Activated CD4-positive, alpha-beta T cell treated with anti-CD3 and anti-CD28 coated beads for 36 hours (primary cell): ENCODE data around the gene ZNF200. TPM values are rescaled to one million over a fixed set of nuclear protein-coding genes. Genes with fewer than 3 reads are reported as not detected.

Experiments used
- ATAC-seq: fragments of 200-7000 bp; cut with Tn5 transposase; one replicate; pipeline ENCODE4 v1.10.0; 2021; ENCODE audit warnings: mild to moderate bottlenecking, moderate library complexity
- CTCF ChIA-PET: fragments of 350-600 bp; sonication (Branson Sonifier 250); formaldehyde crosslinking; loops from one replicate; lab custom pipeline; 2021; ENCODE audit warnings: antibody characterized with exemption; lab: Charles Lee
- POLR2A ChIA-PET: fragments of 350-600 bp; sonication (Branson Sonifier 250); formaldehyde crosslinking; loops from one replicate; lab custom pipeline; 2021; ENCODE audit warnings: antibody characterized with exemption, inconsistent platforms; lab: Charles Lee
- DNase-seq: peaks from one replicate; pipeline ENCODE4 v3.0.0-alpha.2; 2020
- H3K27ac Mint-ChIP-seq: one replicate; pipeline ENCODE4 v1.8.0; 2021; ENCODE audit warnings: mixed read lengths
- H3K27me3 Mint-ChIP-seq: one replicate; pipeline ENCODE4 v1.8.0; 2021; ENCODE audit warnings: mixed read lengths
- H3K36me3 Mint-ChIP-seq: one replicate; pipeline ENCODE4 v1.8.0; 2021; ENCODE audit warnings: low read depth, mixed read lengths
- H3K4me1 Mint-ChIP-seq: one replicate; pipeline ENCODE4 v1.8.0; 2021; ENCODE audit warnings: mixed read lengths
- H3K4me3 Mint-ChIP-seq: one replicate; pipeline ENCODE4 v1.8.0; 2021; ENCODE audit warnings: mild to moderate bottlenecking, moderate library complexity, mixed read lengths
- H3K9me3 Mint-ChIP-seq: one replicate; pipeline ENCODE4 v1.8.0; 2021; ENCODE audit warnings: low read depth, mixed read lengths
- intact Hi-C, 2 experiments: fragments of 100-400 bp; cut with DNase I in 1 of 2; cut with micrococcal nuclease in 1 of 2; formaldehyde crosslinking; loops; one replicate each; pipeline versions ENCODE4 v1.14.2 to v1.15.1; 2022 to 2024; cut with DNase I, micrococcal nuclease
- total RNA-seq, 2 experiments: library from RNA; stranded (reverse); gene quantifications; one replicate each; pipeline ENCODE4 v1.2.3, GENCODE V29; 2021

The ZNF200 gene
- total RNA-seq, 2 experiments from 2014 or later: 8.3 to 9.0 TPM

DNA sequence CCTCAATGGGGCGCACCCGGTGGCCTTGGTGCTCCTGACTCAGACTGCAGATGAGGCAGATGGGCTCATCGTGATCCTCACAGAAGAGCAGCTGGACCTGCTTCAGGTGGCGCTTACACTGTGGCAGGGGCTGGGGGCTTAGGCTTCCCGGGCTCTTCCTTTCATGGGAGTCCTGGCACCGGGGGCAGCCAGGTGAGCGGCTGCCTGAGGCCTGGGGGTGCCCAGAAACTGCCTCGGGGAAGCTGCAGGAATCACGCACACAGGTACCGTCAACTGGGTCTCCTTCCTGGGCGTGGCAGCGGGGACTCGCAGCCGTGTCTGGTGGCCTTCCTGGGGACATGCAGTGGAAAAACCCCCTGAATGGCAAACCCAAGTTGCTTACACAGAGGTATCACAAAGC, 14.5 kb upstream of the ZNF200 start:
- Mint-ChIP-seq H3K4me3 (no peak overlapping the region), H3K27me3 (peaks cover 2% of the 10 kb centered on the region), H3K4me1 (no peaks in the 10 kb centered on the region), H3K9me3 (no peaks in the 10 kb centered on the region), H3K36me3 (no peaks in the 10 kb centered on the region), H3K27ac (no peak overlapping the region)
- ChIA-PET POLR2A (interaction anchor here (0.6 kb wide), 1 partner anchor 194 kb away, joined by 3 read pairs; the partner anchor contains the start of genes NAA60 and ZNF597), CTCF (no interaction called here)
- DNase-seq: no peak
- intact Hi-C loops: no loop called here
- no peak for ATAC-seq

GRCh38 chr16:3249020-3249419, 14.1 kb upstream of the ZNF200 start:
- Mint-ChIP-seq H3K27ac (no peak overlapping the region), H3K9me3 (no peaks in the 10 kb centered on the region), H3K4me1 (peaks cover 2% of the 10 kb centered on the region), H3K4me3 (no peak overlapping the region), H3K36me3 (no peaks in the 10 kb centered on the region), H3K27me3 (peaks cover 2% of the 10 kb centered on the region)
- ATAC-seq (no peak), DNase-seq (no peak)
- CTCF ChIA-PET: interaction anchor here (0.7 kb wide), 1 partner anchor 253 kb away, joined by 3 read pairs; no protein-coding TSS in a partner anchor
- intact Hi-C loops: no loop called here
- POLR2A ChIA-PET: interaction anchor here (0.6 kb wide), 1 partner anchor 194 kb away, joined by 3 read pairs; the partner anchor contains the start of genes NAA60 and ZNF597

GRCh38 chr16:3248596-3248995, 13.6 kb upstream of the ZNF200 start:
- H3K27ac Mint-ChIP-seq: no peak overlapping the region
- peaks cover 2% of the 10 kb centered on the region for H3K27me3 Mint-ChIP-seq
- no peak for ATAC-seq
- H3K4me1 Mint-ChIP-seq: peaks cover 3% of the 10 kb centered on the region
- H3K4me3 Mint-ChIP-seq: no peak overlapping the region
- ChIA-PET CTCF (interaction anchor here (0.7 kb wide), 1 partner anchor 253 kb away, joined by 3 read pairs; no protein-coding TSS in a partner anchor), POLR2A (no interaction called here)
- no peak for DNase-seq
- no peaks in the 10 kb centered on the region for H3K36me3 Mint-ChIP-seq
- no peaks in the 10 kb centered on the region for H3K9me3 Mint-ChIP-seq
- intact Hi-C loops: no loop called here

DNA sequence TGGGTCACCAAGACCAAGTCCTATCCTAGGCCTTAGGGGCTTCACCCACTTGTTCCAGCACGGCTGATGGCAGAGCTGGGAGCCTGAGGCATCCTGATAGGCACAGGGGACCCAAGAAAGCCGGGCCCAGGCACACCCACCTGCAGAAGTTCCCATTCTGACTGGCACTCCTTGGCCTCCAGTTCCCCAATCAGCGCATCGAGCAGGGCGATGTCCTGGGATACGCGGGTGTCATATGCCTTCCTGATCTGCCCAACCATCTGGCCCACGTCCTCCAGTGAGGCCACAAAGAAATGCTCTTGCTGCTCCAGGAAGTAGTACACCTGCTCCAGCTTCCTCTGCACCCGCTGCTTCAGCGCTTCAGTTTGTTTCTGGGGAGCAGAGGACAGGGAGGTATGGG, 11.9 kb upstream of the ZNF200 start:
- Mint-ChIP-seq H3K9me3 (no peaks in the 10 kb centered on the region), H3K27me3 (peaks cover 2% of the 10 kb centered on the region), H3K4me3 (no peak overlapping the region), H3K27ac (no peak overlapping the region), H3K4me1 (peaks cover 3% of the 10 kb centered on the region), H3K36me3 (no peaks in the 10 kb centered on the region)
- POLR2A ChIA-PET: no interaction called here
- intact Hi-C loops: no loop called here
- CTCF ChIA-PET: no interaction called here
- DNase-seq: no peak
- ATAC-seq: no peak

DNA sequence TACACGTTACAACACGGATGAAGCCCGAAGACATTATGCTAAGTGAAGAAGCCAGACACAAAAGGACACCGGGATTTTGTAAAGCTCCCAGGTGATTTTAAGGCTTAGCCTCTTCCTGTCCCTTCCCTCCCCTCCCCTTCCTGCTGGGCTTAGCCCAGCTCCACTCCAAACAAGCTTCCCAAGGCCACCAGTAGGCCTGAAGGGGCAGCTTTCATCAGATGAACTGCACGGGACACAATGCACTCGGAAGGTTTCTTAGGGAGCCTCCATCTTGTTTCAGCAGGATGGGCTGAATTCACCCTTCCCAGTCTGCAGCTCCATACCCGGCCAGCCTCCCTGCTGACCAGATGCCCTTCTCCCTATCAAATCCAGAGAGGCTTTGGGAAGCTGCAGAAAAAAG, 11.0 kb upstream of the ZNF200 start:
- no peaks in the 10 kb centered on the region for H3K9me3 Mint-ChIP-seq
- no peak for ATAC-seq
- H3K27me3 Mint-ChIP-seq: peaks cover 2% of the 10 kb centered on the region
- H3K27ac Mint-ChIP-seq: no peak overlapping the region
- CTCF ChIA-PET: interaction anchor here (0.5 kb wide), 1 partner anchor 295 kb away, joined by 3 read pairs; no protein-coding TSS in a partner anchor
- H3K4me1 Mint-ChIP-seq: peaks cover 3% of the 10 kb centered on the region
- no peak for DNase-seq
- no peak overlapping the region for H3K4me3 Mint-ChIP-seq
- POLR2A ChIA-PET: no interaction called here
- no peaks in the 10 kb centered on the region for H3K36me3 Mint-ChIP-seq
- intact Hi-C loops: no loop called here

DNA sequence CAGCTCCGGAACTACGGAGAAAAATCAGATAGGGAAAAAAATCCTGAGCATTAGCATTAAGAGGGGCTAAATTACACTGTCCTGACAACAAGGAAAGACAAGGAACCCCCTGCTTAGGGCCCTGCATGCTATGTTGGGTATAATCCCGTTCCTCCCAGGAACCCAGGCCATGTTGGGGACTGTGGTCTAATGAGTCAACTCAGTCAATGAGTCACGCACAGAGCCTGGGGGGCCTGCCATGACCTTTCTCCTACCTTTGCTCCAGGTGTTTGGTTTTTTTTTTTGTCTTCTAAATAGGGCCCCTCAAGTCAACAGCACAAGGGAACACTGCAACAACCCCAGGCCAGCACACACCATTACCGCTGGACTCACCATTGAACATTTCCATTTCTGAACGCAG, 8.9 kb upstream of the ZNF200 start:
- ATAC-seq (peak; percentile 53), DNase-seq (no peak)
- ChIA-PET CTCF (interaction anchor here (0.9 kb wide), 1 partner anchor 23 kb away, joined by 4 read pairs; no protein-coding TSS in a partner anchor), POLR2A (no interaction called here)
- peaks cover 5% of the 10 kb centered on the region for H3K27me3 Mint-ChIP-seq
- intact Hi-C loops: no loop called here
- peaks cover 3% of the 10 kb centered on the region for H3K4me1 Mint-ChIP-seq
- H3K9me3 Mint-ChIP-seq: no peaks in the 10 kb centered on the region
- H3K36me3 Mint-ChIP-seq: no peaks in the 10 kb centered on the region
- H3K4me3 Mint-ChIP-seq: no peak overlapping the region
- H3K27ac Mint-ChIP-seq: no peak overlapping the region

- peaks cover 5% of the 10 kb centered on the region for H3K27me3 Mint-ChIP-seq
- no peak for DNase-seq
- intact Hi-C loops: no loop called here
- no peak for ATAC-seq
- peaks cover 3% of the 10 kb centered on the region for H3K4me1 Mint-ChIP-seq
- CTCF ChIA-PET: no interaction called here
- no peaks in the 10 kb centered on the region for H3K9me3 Mint-ChIP-seq
- POLR2A ChIA-PET: no interaction called here
- no peak overlapping the region for H3K4me3 Mint-ChIP-seq
- H3K27ac Mint-ChIP-seq: no peak overlapping the region
- no peaks in the 10 kb centered on the region for H3K36me3 Mint-ChIP-seq
Observed at GRCh38 chr16:3242709-3243108, 7.8 kb upstream of the ZNF200 start.

DNA sequence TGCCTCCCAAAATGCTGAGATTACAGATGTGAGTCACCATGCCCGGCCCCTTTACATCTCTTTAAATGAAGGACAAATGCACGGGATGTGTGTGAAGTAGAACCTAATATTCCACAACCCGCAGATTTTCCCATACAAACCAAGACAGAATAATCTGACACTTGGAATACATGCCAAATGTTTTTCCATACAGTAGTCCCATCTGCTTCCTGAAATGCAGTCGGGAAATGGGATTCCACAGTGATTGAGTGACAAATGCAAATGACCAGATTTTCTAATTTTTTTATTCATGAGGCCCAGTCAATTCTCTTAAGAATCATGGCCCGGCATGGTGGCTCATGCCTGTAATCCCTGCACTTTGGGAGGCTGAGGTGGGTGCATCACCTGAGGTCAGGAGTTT, 6.8 kb upstream of the ZNF200 start:
- no peak for ATAC-seq
- peaks cover 5% of the 10 kb centered on the region for H3K27me3 Mint-ChIP-seq
- H3K36me3 Mint-ChIP-seq: no peaks in the 10 kb centered on the region
- no peak overlapping the region for H3K27ac Mint-ChIP-seq
- ChIA-PET POLR2A (no interaction called here), CTCF (no interaction called here)
- no peak overlapping the region for H3K4me3 Mint-ChIP-seq
- peaks cover 3% of the 10 kb centered on the region for H3K4me1 Mint-ChIP-seq
- no peak for DNase-seq
- H3K9me3 Mint-ChIP-seq: peaks cover 2% of the 10 kb centered on the region
- intact Hi-C loops: no loop called here

- DNase-seq: peak; percentile 63
- CTCF ChIA-PET: interaction anchor here (0.6 to 1.1 kb wide), 4 partner anchors 18 to 74 kb away, joined by 3 read pairs; no protein-coding TSS in a partner anchor
Observed at GRCh38 chr16:3235856-3236669, 1.1 kb upstream of the ZNF200 start.

DNA sequence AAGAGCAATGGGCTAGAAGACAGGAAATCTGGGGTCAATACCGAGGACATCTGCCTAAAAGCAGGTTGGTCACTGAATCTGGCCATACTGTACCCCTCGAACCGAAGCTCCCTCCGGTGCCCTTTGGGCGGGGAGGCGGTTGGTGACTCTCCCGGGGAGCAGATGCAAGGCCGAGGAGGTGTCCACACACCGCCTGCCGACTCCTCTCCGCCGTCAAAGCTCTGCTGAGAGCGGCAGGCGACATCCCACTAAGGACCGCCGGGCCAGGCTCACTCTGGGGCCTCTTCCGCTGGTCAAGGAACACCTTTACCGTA, 458 bp downstream of the ZNF200 start:
- intact Hi-C loops: loop anchor here (2.0 kb wide), 3 partner anchors 20 to 48 kb away; partner anchors contain the start of genes OR1F1 (in 1 of the 2) and ZNF263 (in 1 of the 2)
- Mint-ChIP-seq H3K9me3 (peaks cover 23% of the 10 kb centered on the region), H3K27ac (peak overlapping the region; percentile 96), H3K36me3 (peaks cover 42% of the 10 kb centered on the region), H3K4me1 (peaks cover 30% of the 10 kb centered on the region), H3K27me3 (no peaks in the 10 kb centered on the region), H3K4me3 (peak overlapping the region; percentile 89)
- DNase-seq: no peak
- ATAC-seq: no peak
- POLR2A ChIA-PET: no interaction called here
- CTCF ChIA-PET: interaction anchor here (0.7 to 0.9 kb wide), 3 partner anchors 105 to 619 kb away, joined by 3 read pairs; no protein-coding TSS in a partner anchor

More at GRCh38 chr16:3235856-3236669, 1.1 kb upstream of the ZNF200 start:
- peaks cover 30% of the 10 kb centered on the region for H3K4me1 Mint-ChIP-seq
- intact Hi-C loops: loop anchor here (1.0 to 2.0 kb wide), 12 partner anchors 21 to 375 kb away; partner anchors contain the start of genes ZNF263 (in 2 of the 2), OR1F1 (in 1 of the 2), SLX4 (in 1 of the 2) and TIGD7 (in 1 of the 2)
- H3K27ac Mint-ChIP-seq: peak overlapping the region; percentile 65
- peak overlapping the region; percentile 65 for H3K4me3 Mint-ChIP-seq
- peaks cover 14% of the 10 kb centered on the region for H3K9me3 Mint-ChIP-seq
- H3K36me3 Mint-ChIP-seq: peaks cover 29% of the 10 kb centered on the region
- POLR2A ChIA-PET: no interaction called here
- ATAC-seq: no peak
- H3K27me3 Mint-ChIP-seq: peaks cover 3% of the 10 kb centered on the region

GRCh38 chr16:3223913-3224515, 10.9 kb downstream of the ZNF200 start:
- ATAC-seq (no peak), DNase-seq (no peak)
- ChIA-PET CTCF (no interaction called here), POLR2A (no interaction called here)
- Mint-ChIP-seq H3K27me3 (no peaks in the 10 kb centered on the region), H3K4me1 (no peaks in the 10 kb centered on the region), H3K27ac (no peak overlapping the region), H3K4me3 (no peak overlapping the region), H3K36me3 (peaks cover 71% of the 10 kb centered on the region), H3K9me3 (peaks cover 43% of the 10 kb centered on the region)
- intact Hi-C loops: no loop called here
